Endometrium (tissue), 2 donors: ENCODE data around the gene RNF32.
"Not testable (repeated sequence)": the region's sequence is repeated elsewhere in the genome, so short reads cannot be mapped to it uniquely, and the experiment has no call there.

Experiments used
- FAIRE-seq: peaks from 2 replicates; lab custom pipeline; 2012; peaks lifted over from hg19 to GRCh38; lab: Jason Lieb, UNC
- donor health status: control.
- donor health status: control.

The RNF32 gene

GRCh38 chr7:156642306-156643045, 1.9 kb downstream of the RNF32 start:
- no peak for FAIRE-seq

- not testable (repeated sequence) for FAIRE-seq
Measured at GRCh38 chr7:156647330-156647729, 6.8 kb downstream of the RNF32 start.

- FAIRE-seq = no peak
Measured at GRCh38 chr7:156650042-156650441, 9.5 kb downstream of the RNF32 start.

- FAIRE-seq = no peak
Measured at GRCh38 chr7:156651474-156651873, 10.9 kb downstream of the RNF32 start.

GRCh38 chr7:156652886-156653568, 12.5 kb downstream of the RNF32 start:
- no peak for FAIRE-seq

GRCh38 chr7:156654511-156655234, 14.1 kb downstream of the RNF32 start:
- FAIRE-seq = no peak

- FAIRE-seq = no peak
Measured at GRCh38 chr7:156655251-156655650, 14.7 kb downstream of the RNF32 start.

GRCh38 chr7:156655983-156656382, 15.4 kb downstream of the RNF32 start:
- no peak for FAIRE-seq

- FAIRE-seq = no peak
Measured at GRCh38 chr7:156656598-156656997, 16.0 kb downstream of the RNF32 start.

- FAIRE-seq = no peak
Measured at GRCh38 chr7:156657681-156658080, 17.1 kb downstream of the RNF32 start.

- no peak for FAIRE-seq
Measured at GRCh38 chr7:156659203-156659602, 18.6 kb downstream of the RNF32 start.

GRCh38 chr7:156659961-156660360, 19.4 kb downstream of the RNF32 start:
- FAIRE-seq = no peak

- no peak for FAIRE-seq
Measured at GRCh38 chr7:156661637-156662036, 21.1 kb downstream of the RNF32 start.

GRCh38 chr7:156662277-156662676, 21.7 kb downstream of the RNF32 start:
- FAIRE-seq = no peak

- FAIRE-seq = no peak
Measured at GRCh38 chr7:156665101-156665500, 24.5 kb downstream of the RNF32 start.

GRCh38 chr7:156666368-156667109, 26.0 kb downstream of the RNF32 start:
- FAIRE-seq = no peak

GRCh38 chr7:156667110-156667426, 26.5 kb downstream of the RNF32 start:
- FAIRE-seq = no peak

GRCh38 chr7:156668130-156668741, 27.7 kb downstream of the RNF32 start:
- no peak for FAIRE-seq

- no peak for FAIRE-seq
Measured at GRCh38 chr7:156669035-156669828, 28.7 kb downstream of the RNF32 start.

GRCh38 chr7:156673454-156673853, 32.9 kb downstream of the RNF32 start:
- no peak for FAIRE-seq

GRCh38 chr7:156673902-156674301, 33.3 kb downstream of the RNF32 start:
- no peak for FAIRE-seq
